Measurements from ENCODE around the gene SPATS1. TPM values are rescaled to one million over a fixed set of nuclear protein-coding genes. Genes with fewer than 3 reads are reported as not detected.
"Not testable (repeated sequence)": the region's sequence is repeated elsewhere in the genome, so short reads cannot be mapped to it uniquely, and the experiment has no call there.

Gene SPATS1
- total RNA-seq, 1 experiment from 2014 or later = 0.74 TPM

- no peak for DNase-seq (ENCODE audit: low read depth, low spot score)
- in situ Hi-C loops (cut with HindIII; ENCODE audit: low pct_unique_long_range_greater_than_20kb, low sequenced_read_pairs) = no loop called here
Measured at GRCh38 chr6:44333942-44334341, 8.5 kb upstream of the SPATS1 start.

DNA sequence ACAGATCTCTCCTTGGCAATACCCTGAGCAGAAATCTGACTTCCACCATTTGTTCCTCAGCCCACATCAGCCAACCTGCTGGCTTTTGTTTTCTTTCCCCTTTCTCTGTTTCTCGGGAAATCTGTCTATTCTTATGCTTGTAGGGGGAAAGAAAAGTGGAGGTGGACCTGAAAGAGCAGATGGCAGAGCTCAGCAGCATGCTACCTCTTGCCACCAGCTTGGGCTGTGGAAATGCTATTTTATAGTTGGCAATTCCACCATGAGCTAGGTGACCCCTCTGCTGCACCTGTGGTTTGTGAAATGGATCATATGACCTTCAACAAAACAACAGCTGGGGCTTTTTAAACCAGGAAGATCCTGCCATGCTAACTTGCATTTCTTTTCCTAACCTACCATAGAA lies 6.8 kb upstream of the SPATS1 start:
- in situ Hi-C loops (cut with HindIII; ENCODE audit: low pct_unique_long_range_greater_than_20kb, low sequenced_read_pairs) = no loop called here
- no peak for DNase-seq (ENCODE audit: low read depth, low spot score)

DNA sequence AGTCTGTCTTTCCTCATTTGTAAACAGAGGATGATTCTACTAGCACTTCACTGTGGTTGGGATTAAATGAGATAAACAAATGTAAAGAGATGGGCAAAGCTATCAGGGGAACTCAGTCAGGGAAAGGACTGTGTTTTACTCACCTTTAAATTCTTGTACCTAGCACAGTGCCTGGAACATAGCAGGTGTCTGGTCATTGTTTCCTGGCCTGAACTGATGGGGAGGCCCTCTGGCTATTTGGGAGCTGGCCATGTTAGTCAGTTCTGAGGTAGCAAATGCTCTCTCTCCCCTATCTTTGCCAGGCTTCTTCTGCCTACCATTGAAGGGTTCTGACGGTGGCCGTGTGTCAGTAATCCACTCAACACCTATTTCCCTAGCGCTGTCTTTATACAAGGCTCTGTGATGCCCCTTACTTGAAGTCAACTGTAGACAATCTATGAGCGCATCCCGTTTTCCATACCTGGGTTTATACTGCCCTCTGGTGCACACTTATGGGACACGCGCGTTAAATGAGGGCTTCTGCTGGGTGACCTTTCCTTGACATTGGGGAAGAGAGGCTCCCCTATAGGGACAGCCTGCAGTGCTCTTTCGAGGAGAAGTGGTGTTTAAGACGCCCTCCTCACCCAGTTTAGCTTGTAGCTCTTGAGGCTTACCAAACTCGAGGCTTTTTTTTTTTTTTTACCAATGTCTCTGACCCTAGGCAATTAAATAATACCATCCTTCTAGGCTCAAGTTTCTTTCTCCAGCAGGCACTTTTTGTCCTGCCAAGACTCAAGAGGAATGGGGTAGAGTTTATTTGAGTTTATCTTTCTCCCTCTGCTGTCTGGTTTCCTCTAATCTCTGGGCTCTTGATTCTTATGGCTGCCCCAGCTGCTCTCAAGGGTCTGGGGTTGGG lies 4.0 kb upstream of the SPATS1 start:
- in situ Hi-C loops (cut with HindIII; ENCODE audit: low pct_unique_long_range_greater_than_20kb, low sequenced_read_pairs) = no loop called here
- peak; percentile 86 for DNase-seq (ENCODE audit: low read depth, low spot score)

DNA sequence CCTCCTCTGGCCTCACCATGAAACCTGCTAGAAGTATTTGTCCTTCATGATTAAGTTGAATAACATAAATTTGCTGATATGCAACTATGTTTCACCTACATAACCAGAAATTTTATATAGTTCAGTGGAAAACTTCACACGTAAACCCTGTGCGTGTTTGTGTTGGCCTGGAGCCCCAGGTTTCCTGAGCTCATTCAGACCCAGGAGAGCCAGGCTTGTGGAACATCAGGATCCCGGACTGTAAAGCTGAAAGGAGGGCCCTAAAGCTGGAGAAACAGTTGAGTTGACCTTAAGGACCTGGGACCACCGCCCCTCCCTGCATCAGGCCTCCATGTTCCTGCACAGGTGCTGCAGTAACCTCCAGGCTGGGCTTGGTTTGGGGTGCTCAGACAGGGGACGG lies 3.1 kb upstream of the SPATS1 start:
- no peak for DNase-seq (ENCODE audit: low read depth, low spot score)
- in situ Hi-C loops (cut with HindIII; ENCODE audit: low pct_unique_long_range_greater_than_20kb, low sequenced_read_pairs) = no loop called here

DNA sequence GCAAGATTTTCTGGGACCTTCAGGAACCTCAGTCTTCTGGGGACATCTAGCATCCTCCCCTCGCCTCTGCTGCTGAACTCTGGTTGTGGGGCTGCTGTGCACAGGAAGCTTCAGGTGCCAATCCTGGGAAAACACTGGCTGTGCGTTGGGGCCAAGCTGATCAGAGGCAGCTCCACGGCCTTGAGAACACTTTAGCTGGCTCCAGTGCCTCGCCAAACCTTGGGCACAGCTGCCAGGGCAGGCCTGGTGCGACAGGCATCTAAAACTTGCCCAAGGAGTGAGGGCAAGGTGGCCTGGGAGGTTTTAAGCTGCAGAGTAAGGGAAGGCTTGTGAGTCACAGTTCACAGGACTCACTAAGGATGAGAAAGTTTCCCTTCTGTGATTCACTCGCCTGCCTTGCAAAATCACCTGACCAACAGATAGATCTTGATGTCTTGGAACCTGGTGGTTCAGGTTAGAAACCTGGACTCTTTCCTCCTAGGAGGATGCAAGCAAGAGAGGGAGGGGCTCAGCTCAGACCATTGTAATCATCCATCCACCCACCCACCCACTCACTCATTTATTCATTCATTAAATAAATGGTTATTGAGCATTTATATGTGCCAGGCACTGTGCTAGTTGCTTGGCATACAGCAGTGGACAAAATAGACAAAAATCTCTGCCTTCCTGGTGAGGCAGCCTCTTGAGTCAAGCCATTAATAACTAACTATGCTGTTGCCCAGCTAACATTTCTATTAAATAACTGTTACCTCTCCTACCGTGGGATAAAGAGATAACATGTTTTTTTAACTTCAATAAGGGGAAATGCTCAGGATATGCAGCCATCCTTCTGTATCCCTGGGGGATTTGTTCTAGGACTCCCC lies 2.5 kb upstream of the SPATS1 start:
- in situ Hi-C loops (cut with HindIII; ENCODE audit: low pct_unique_long_range_greater_than_20kb, low sequenced_read_pairs) = no loop called here

GRCh38 chr6:44341095-44341890 lies 1.2 kb upstream of the SPATS1 start:
- in situ Hi-C loops (cut with HindIII; ENCODE audit: low pct_unique_long_range_greater_than_20kb, low sequenced_read_pairs) = no loop called here
- DNase-seq (ENCODE audit: low read depth, low spot score) = no peak

More for the DNA sequence above, 2.5 kb upstream of the SPATS1 start:
- DNase-seq (ENCODE audit: low read depth, low spot score) = peak; percentile 22

DNA sequence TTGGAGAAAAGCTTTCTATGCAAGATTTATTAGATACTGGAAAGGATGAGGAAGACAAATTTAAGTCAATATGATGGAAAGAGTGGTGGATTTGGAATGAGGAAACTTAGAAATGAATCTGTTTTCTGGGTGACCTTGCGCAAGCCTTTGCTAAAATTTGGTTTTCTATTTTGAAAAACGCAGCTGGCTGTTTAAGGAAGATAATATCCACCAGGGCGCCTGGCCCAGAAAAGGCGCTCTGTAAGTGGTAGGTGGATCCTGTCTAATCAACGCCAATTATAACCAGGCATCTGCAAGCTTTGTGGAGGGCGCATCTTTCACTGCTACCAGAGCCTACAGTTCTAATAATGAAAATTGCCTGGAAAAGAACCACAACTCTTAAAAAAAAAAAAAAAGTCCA lies 398 bp upstream of the SPATS1 start:
- in situ Hi-C loops (cut with HindIII; ENCODE audit: low pct_unique_long_range_greater_than_20kb, low sequenced_read_pairs) = no loop called here
- no peak for DNase-seq (ENCODE audit: low read depth, low spot score)

GRCh38 chr6:44346818-44347217 lies 4.4 kb downstream of the SPATS1 start:
- in situ Hi-C loops (cut with HindIII; ENCODE audit: low pct_unique_long_range_greater_than_20kb, low sequenced_read_pairs); DNase-seq (ENCODE audit: low read depth, low spot score): not testable (repeated sequence)

DNA sequence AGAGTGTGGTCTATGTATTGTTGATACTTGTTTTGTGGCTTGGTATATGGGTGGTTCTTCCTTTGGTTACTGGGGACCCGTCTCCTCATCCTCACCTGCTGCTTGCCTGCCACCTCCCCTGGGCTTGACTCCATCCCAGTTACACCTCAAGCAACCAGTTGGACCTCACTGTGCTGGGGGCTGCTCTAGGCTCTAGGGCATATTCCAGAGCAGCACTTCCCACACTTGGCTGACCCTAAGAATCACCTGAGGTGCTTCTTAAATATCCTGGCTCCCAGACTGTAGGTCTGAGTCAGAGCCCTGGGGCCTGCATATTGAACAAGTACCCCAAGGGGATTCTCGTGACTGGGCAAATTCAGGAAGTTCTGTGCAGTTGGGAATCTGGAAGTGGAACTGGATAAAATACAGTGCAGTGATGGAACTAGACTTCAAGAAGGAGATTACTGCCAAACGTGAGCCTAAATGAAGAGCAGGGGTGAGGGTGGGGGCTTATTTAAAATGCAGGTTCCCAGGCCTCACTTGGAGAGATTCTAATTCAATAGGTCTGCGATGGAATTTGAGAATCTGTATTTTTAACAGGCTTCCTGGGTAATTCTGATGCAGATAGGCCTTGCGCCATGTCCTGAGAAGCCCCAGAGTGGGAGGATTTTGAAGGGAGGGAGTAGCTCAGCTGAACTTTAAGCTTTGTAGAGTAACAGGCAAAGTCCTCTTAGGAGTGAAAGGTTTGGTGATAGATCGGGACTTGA lies 7.6 kb downstream of the SPATS1 start:
- peak; percentile 37 for DNase-seq (ENCODE audit: low read depth, low spot score)
- in situ Hi-C loops (cut with HindIII; ENCODE audit: low pct_unique_long_range_greater_than_20kb, low sequenced_read_pairs) = no loop called here

DNA sequence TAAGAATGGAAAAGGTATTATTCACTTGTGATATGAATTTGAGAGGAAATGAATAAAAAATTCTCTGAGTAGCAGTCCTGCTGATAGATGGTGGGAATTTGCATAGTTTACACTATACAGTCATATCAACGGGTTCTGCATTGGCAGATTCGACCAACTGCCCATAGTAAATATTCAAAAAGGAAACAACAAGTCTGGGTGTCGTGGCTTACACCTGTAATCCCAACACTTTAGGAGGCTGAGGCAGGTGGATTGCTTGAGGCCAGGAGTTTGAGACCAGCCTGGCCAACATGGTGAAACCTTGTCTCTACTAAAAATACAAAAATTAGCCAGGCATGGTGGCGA lies 8.2 kb downstream of the SPATS1 start:
- in situ Hi-C loops (cut with HindIII; ENCODE audit: low pct_unique_long_range_greater_than_20kb, low sequenced_read_pairs); DNase-seq (ENCODE audit: low read depth, low spot score): not testable (repeated sequence)

- in situ Hi-C loops (cut with HindIII; ENCODE audit: low pct_unique_long_range_greater_than_20kb, low sequenced_read_pairs) = no loop called here
Measured at GRCh38 chr6:44352259-44352658, 9.8 kb downstream of the SPATS1 start.

DNA sequence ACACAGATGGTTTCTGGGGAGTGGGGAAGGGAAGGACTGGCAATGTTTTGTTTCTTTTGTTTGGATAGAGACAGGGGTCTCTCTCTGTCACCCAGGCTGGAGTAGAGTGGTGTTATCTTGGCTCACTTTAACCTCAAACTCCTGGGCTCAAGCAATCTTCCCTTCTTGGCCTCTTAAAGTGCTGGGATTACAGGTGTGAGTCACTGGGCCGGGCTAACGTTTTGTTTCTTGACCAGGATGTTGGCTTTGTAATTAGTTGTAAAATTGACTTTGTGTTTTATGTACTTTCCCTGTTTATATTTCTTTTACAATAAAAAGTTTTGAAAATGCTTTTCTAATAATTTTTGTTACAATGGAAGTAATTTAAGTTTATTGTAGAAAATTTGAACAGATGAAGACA lies 10.9 kb downstream of the SPATS1 start:
- DNase-seq (ENCODE audit: low read depth, low spot score) = no peak
- in situ Hi-C loops (cut with HindIII; ENCODE audit: low pct_unique_long_range_greater_than_20kb, low sequenced_read_pairs) = no loop called here

More at GRCh38 chr6:44352259-44352658, 9.8 kb downstream of the SPATS1 start:
- DNase-seq (ENCODE audit: low read depth, low spot score) = no peak

DNA sequence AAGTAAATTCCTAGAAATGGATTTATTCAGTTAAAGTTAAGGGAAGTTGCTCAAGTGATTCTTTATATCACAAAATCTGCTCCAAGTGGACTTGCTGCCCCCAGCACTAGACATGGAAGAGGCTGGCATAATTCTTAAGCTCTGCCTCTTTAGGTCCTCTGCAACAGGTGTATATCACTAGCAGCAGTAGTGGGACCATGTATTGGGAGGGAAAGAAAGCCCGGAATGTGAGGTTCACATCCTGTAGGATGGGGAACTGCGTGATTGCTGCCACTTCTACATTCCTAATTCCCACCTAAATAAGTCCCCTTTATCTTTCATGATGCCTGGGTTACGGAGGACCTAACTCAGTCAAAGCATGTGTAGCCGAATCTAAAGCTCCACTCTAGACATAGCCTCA lies 13.2 kb downstream of the SPATS1 start:
- no peak for DNase-seq (ENCODE audit: low read depth, low spot score)
- in situ Hi-C loops (cut with HindIII; ENCODE audit: low pct_unique_long_range_greater_than_20kb, low sequenced_read_pairs) = no loop called here

DNA sequence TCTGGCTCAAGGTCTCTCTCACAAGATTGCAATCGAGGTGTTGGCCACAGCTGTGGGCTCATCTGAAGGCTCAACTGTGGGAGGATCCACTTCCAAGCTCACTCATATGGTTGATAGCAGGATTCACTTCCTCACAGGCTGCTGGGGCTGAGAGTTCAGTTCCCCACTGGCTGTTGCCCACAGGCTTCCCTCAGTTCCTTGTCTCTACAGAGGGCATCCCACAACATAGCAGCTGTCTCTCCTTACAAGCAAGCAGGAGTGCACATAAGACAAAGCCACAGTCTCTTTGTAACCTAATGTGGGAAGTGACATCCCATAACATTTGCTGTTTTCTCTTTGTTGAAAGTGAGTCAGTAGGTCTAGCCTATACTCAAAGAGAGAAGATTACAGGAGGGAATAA lies 14.0 kb downstream of the SPATS1 start:
- in situ Hi-C loops (cut with HindIII; ENCODE audit: low pct_unique_long_range_greater_than_20kb, low sequenced_read_pairs) = no loop called here
- no peak for DNase-seq (ENCODE audit: low read depth, low spot score)

- in situ Hi-C loops (cut with HindIII; ENCODE audit: low pct_unique_long_range_greater_than_20kb, low sequenced_read_pairs) = no loop called here
- no peak for DNase-seq (ENCODE audit: low read depth, low spot score)
Measured at GRCh38 chr6:44359973-44360372, 17.5 kb downstream of the SPATS1 start.

GRCh38 chr6:44361947-44362346 lies 19.5 kb downstream of the SPATS1 start:
- no peak for DNase-seq (ENCODE audit: low read depth, low spot score)
- in situ Hi-C loops (cut with HindIII; ENCODE audit: low pct_unique_long_range_greater_than_20kb, low sequenced_read_pairs) = no loop called here

DNA sequence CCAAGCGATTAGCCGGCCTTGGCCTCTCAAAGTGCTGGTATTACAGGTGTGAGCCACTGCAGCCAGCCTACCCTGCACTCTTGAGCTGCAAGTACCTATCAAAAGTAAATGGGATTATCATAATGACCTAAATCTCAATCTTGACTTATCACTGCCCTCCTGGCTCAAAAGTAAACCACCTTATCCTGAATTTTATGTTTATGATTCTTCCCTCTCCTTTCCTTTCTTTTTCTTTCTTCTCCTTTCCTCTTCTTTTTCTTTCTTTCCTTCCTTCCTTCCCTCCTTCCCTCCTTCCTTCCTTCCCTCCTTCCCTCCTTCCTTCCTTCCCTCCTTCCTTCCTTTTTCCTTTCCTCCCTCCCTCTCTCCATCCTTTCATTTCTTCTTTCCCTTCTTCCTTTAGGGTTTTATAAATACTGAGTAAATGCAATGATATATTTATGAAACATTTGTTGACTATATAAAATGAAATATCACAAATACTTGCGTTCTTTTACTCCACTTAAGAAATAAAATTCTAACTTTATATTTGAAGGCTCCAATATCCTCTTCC lies 21.0 kb downstream of the SPATS1 start:
- in situ Hi-C loops (cut with HindIII; ENCODE audit: low pct_unique_long_range_greater_than_20kb, low sequenced_read_pairs) = no loop called here
- DNase-seq (ENCODE audit: low read depth, low spot score) = no peak
